Measurements from ENCODE around the gene USP40. TPM values are rescaled to one million over a fixed set of nuclear protein-coding genes. Genes with fewer than 3 reads are reported as not detected.

Gene USP40
- total and polyA plus RNA-seq, 5 donors, result 15.1 to 18.6 (median 17.9) TPM

DNA sequence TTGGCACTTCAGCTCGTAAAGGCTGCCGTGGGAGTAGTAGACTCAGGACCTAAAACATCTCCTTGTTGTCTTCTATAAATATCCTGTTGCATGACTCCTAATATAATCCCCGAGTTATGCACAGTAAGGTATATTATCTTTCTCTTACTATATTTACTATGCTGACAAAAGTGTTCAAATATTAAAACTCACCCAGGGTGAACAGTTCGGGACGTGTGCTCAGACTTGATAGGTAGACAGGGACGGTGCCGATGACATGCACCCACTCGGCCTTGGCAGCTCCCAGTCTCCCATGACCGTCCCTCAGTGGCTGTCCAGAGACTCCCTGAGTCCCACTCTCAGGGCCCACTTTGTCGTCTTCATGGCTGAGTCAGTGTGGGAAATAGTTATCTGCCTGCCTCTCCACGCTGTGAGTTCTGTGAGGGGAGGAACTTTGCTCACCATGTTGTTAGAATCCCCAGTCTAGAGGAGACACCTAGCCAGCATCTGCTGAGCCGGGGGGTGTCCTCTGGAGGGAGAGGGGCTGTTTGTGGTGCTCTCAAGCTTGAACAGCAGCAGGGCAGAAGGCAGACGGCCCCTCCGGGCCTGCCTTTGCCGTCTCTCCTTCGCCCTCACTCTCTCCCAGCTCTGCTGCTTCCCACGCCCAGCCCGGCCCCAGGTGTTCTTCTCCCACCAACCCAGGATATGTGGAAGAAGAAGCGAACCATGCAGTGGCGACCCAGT, 137.2 kb downstream of the USP40 start:
- H3K27me3 ChIP-seq (ENCODE audit: control insufficient read depth, insufficient read depth), result no peaks in the 10 kb centered on the region
- peak overlapping the region; percentile 83 for H3K27ac ChIP-seq (ENCODE audit: low read length)
- no peak overlapping the region for H3K4me3 ChIP-seq (ENCODE audit: low read length)
- H3K4me1 ChIP-seq (ENCODE audit: control insufficient read depth, insufficient read depth, low read length), result peaks cover 8% of the 10 kb centered on the region
- H3K9me3 ChIP-seq (ENCODE audit: control insufficient read depth, low read length), result no peaks in the 10 kb centered on the region
- DNase-seq, result no peak
- intact Hi-C loops (cut with DNase I), result no loop called here
- peak; percentile 65 to 73 for ATAC-seq
- 69% methylated on average over 20 of the region's 20 CpGs for WGBS

DNA sequence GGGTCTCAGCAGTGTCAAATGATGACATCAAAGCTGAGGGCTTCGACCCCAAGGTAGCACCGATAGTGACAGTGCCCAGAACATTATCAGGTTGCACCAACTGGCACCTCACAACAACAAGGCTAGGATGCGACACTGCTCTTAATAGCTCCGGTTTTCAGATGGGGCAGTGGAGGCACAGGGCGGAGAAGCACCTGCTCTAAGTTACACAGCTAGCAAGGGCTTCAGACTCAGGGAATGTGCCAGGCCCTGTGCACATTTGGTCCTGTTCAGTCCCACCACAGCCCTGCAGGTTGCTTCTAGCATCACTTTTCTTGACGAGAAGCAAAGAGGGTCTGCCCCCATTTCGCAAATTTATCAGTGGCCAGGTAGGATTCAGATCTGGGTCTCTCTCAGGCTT, 138.1 kb downstream of the USP40 start:
- no peaks in the 10 kb centered on the region for H3K9me3 ChIP-seq (ENCODE audit: control insufficient read depth, low read length)
- intact Hi-C loops (cut with DNase I), result no loop called here
- H3K27me3 ChIP-seq (ENCODE audit: control insufficient read depth, insufficient read depth), result no peaks in the 10 kb centered on the region
- peak overlapping the region; percentile 42 for H3K27ac ChIP-seq (ENCODE audit: low read length)
- no peak for ATAC-seq
- WGBS, result 92% methylated on average over 7 of the region's 7 CpGs
- no peak for DNase-seq
- peaks cover 8% of the 10 kb centered on the region for H3K4me1 ChIP-seq (ENCODE audit: control insufficient read depth, insufficient read depth, low read length)
- H3K4me3 ChIP-seq (ENCODE audit: low read length), result no peak overlapping the region

DNA sequence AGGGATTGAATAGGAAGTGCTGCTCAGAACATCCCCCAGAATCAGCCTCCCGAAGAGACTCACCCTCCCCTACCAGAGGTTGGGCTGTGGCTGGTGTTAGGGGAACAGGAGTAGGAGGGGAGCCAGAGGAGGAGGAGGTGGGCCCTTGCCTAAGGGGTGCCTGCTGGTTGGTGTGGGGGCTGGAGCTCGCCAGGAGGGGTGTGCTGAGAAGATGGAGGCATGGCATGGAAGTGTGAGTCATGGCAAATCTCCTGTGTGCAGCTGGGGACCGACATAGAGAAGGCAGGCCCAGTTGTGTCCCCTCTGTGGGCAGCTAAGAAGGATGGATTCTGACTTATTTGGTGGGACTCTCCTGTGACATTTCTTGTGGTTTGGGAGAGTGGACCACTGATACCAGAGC, 138.6 kb downstream of the USP40 start:
- no peaks in the 10 kb centered on the region for H3K9me3 ChIP-seq (ENCODE audit: control insufficient read depth, low read length)
- peak overlapping the region; percentile 42 for H3K27ac ChIP-seq (ENCODE audit: low read length)
- ATAC-seq (peak in 1 of 2 donors; percentile 14), DNase-seq (no peak)
- H3K27me3 ChIP-seq (ENCODE audit: control insufficient read depth, insufficient read depth), result no peaks in the 10 kb centered on the region
- intact Hi-C loops (cut with DNase I), result no loop called here
- peaks cover 8% of the 10 kb centered on the region for H3K4me1 ChIP-seq (ENCODE audit: control insufficient read depth, insufficient read depth, low read length)
- H3K4me3 ChIP-seq (ENCODE audit: low read length), result no peak overlapping the region
- WGBS, result 73% methylated on average over 3 of the region's 3 CpGs

DNA sequence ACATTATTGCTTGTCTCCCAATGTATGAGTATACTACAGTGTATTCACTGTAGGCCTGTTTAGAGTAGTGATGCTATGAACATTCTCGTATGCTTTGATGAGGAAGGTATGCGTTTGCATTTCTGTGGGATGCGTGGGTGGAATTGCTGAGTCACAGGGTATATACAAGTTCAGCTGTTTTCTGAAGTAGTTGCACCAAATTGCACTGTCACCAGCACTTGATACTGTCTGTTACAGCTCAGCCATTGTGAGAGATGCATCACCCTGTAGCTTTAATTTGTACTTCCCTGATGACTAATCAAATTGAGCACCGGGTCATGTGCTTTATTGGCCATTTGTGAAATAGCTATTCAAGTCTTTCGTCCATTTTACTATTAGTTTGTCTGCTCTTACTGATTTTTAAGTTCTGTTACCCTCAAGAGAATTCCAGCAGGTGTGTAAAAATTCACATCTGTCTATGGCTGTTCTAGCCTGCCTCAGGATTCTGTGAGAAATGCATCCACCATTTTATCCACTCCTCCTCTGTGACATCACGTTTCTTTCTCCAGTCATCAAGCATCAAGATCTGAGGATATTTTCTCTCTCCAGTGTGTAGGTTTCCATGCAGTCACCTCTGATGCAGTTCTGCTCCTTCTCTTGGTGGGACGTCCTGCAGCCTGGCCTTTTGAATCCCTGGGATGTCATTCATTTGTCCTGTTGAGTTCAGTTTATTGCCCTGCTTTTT, 139.8 kb downstream of the USP40 start:
- no peaks in the 10 kb centered on the region for H3K27me3 ChIP-seq (ENCODE audit: control insufficient read depth, insufficient read depth)
- DNase-seq, result no peak
- intact Hi-C loops (cut with DNase I), result no loop called here
- 87% methylated on average over 7 of the region's 7 CpGs for WGBS
- no peak for ATAC-seq
- peaks cover 13% of the 10 kb centered on the region for H3K4me1 ChIP-seq (ENCODE audit: control insufficient read depth, insufficient read depth, low read length)
- H3K27ac ChIP-seq (ENCODE audit: low read length), result no peak overlapping the region
- H3K9me3 ChIP-seq (ENCODE audit: control insufficient read depth, low read length), result no peaks in the 10 kb centered on the region
- no peak overlapping the region for H3K4me3 ChIP-seq (ENCODE audit: low read length)

Other genes with a start within 250 kb of the USP40 start
- gene DGKD, start 212.3 kb downstream of the USP40 start, total RNA-seq, result 10 to 100 TPM; 27.6 to 44.9 (median 38.6) TPM
- 17.9 TPM for gene DGKD, start 212.3 kb downstream of the USP40 start, polyA plus RNA-seq
- gene UGT1A8, start 50.9 kb upstream of the USP40 start, total RNA-seq, result not detected
- gene UGT1A8, start 50.9 kb upstream of the USP40 start, polyA plus RNA-seq, result not detected
- not detected for gene UGT1A10, start 69.7 kb upstream of the USP40 start, total RNA-seq
- not detected for gene UGT1A10, start 69.7 kb upstream of the USP40 start, polyA plus RNA-seq
- not detected for gene UGT1A9, start 105.1 kb upstream of the USP40 start, total RNA-seq
- not detected for gene UGT1A9, start 105.1 kb upstream of the USP40 start, polyA plus RNA-seq
- gene UGT1A7, start 115.1 kb upstream of the USP40 start, total RNA-seq, result not detected
- gene UGT1A7, start 115.1 kb upstream of the USP40 start, polyA plus RNA-seq, result not detected
- not detected for gene UGT1A6, start 126.1 kb upstream of the USP40 start, total RNA-seq
- not detected for gene UGT1A6, start 126.1 kb upstream of the USP40 start, polyA plus RNA-seq
- not detected for gene UGT1A5, start 146.1 kb upstream of the USP40 start, total RNA-seq
- gene UGT1A5, start 146.1 kb upstream of the USP40 start, polyA plus RNA-seq, result not detected
- gene UGT1A4, start 152.0 kb upstream of the USP40 start, total RNA-seq, result not detected
- 0.07 TPM for gene UGT1A4, start 152.0 kb upstream of the USP40 start, polyA plus RNA-seq
- gene UGT1A3, start 162.3 kb upstream of the USP40 start, total RNA-seq, result not detected
- not detected for gene UGT1A3, start 162.3 kb upstream of the USP40 start, polyA plus RNA-seq
- not detected for gene UGT1A1, start 193.5 kb upstream of the USP40 start, total RNA-seq
- not detected for gene UGT1A1, start 193.5 kb upstream of the USP40 start, polyA plus RNA-seq
- not detected for gene MROH2A, start 211.5 kb upstream of the USP40 start, total RNA-seq
- gene MROH2A, start 211.5 kb upstream of the USP40 start, polyA plus RNA-seq, result not detected

Data from right cardiac atrium (tissue), 5 donors.